Ectodermal cell (in vitro differentiated cells): ENCODE measurements around the gene PLXNC1.
A peak's percentile ranks its signal among the peaks of the same experiment; 100 is the strongest.

Experiments used
- H3K27ac ChIP-seq: 2 replicates; pipeline ENCODE4 v1.7.0; 2013; ENCODE audit warnings: mild to moderate bottlenecking, low read depth, low read length; ENCODE audit not compliant: insufficient read depth, poor library complexity, severe bottlenecking
- H3K27me3 ChIP-seq: 2 replicates; pipeline ENCODE4 v1.7.0; 2013; ENCODE audit warnings: mild to moderate bottlenecking, low read length; ENCODE audit not compliant: insufficient read depth, control insufficient read depth, poor library complexity, severe bottlenecking
- H3K36me3 ChIP-seq: one replicate; pipeline ENCODE4 v1.7.0; 2013; ENCODE audit warnings: low read length; ENCODE audit not compliant: control insufficient read depth, insufficient read depth
- H3K4me1 ChIP-seq: one replicate; pipeline ENCODE4 v1.7.0; 2013; ENCODE audit warnings: low read length; ENCODE audit not compliant: control insufficient read depth, insufficient read depth
- H3K4me3 ChIP-seq: 2 replicates; pipeline ENCODE4 v1.7.0; 2013; ENCODE audit warnings: low read depth, low read length, control low read depth; ENCODE audit not compliant: insufficient read depth
- H3K9me3 ChIP-seq: 2 replicates; pipeline ENCODE4 v1.7.0; 2013; ENCODE audit warnings: mild to moderate bottlenecking, low read length, moderate library complexity; ENCODE audit not compliant: control insufficient read depth
- WGBS, 2 experiments: methylation state at CpG; one replicate each; pipeline ENCODE4 v1.1.7; 2013; ENCODE audit warnings: missing lambda C conversion rate in 2 of 2; 5-methylcytosine and 5-hydroxymethylcytosine counted together

The PLXNC1 gene

GRCh38 chr12:94157181-94157580, 8.8 kb downstream of the PLXNC1 start:
- WGBS, 2 experiments, result 89 to 90% methylated on average over 3 of the region's 3 CpGs
- Histone ChIP-seq H3K27me3 (peaks cover 9% of the 10 kb centered on the region), H3K27ac (no peak overlapping the region)

DNA sequence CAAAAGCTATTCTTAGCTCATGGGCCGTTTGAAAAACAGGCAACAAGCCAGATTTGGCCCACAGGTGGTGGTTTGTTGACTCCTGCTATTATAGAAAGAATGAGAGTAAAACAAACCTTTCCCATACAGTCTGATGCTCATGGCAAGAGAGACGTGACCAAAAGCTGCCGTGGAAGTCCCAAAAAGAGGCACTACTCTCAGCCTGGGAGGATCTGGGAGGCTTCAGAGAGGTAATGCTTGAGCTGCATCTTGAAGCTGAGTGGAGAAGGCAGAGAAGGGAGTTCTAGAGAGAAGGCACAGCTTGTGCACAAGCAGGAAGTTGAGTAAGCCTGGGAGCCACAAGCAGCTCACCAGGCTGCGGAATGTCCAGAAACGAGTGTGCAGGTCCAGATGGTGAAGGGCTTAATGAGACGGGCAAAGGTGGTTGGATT, 9.6 kb downstream of the PLXNC1 start:
- WGBS, 2 experiments, result 83 to 91% methylated on average over 5 to 6 of the region's 6 CpGs
- Histone ChIP-seq H3K36me3 (no peaks in the 10 kb centered on the region), H3K4me3 (no peak overlapping the region), H3K27ac (no peak overlapping the region), H3K4me1 (no peaks in the 10 kb centered on the region), H3K27me3 (peaks cover 4% of the 10 kb centered on the region), H3K9me3 (no peaks in the 10 kb centered on the region)

More at GRCh38 chr12:94157181-94157580, 8.8 kb downstream of the PLXNC1 start:
- peaks cover 2% of the 10 kb centered on the region for H3K4me1 ChIP-seq
- no peaks in the 10 kb centered on the region for H3K36me3 ChIP-seq
- no peaks in the 10 kb centered on the region for H3K9me3 ChIP-seq
- H3K4me3 ChIP-seq, result no peak overlapping the region

DNA sequence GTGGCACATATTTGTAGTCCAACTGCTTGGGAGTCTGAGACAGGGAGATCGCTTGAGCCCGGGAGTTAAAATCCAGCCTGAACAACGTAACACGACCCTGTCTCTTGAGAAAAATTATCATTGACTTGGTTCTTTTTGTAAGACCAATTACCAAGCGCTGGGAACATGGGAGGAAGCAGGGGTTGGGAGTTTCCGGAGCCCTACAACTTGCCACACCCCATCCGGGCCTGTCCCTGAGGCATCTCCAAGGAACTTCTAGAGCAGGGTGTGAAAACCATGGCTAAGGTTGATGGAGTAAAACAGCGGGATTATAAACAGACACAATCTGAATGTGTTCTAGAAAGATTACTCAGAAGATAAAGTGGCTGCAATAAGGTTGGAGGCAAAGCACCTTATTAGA, 10.3 kb downstream of the PLXNC1 start:
- no peaks in the 10 kb centered on the region for H3K9me3 ChIP-seq
- H3K4me1 ChIP-seq, result no peaks in the 10 kb centered on the region
- H3K4me3 ChIP-seq, result no peak overlapping the region
- peaks cover 4% of the 10 kb centered on the region for H3K27me3 ChIP-seq
- WGBS, 2 experiments, result 96 to 97% methylated on average over 8 of the region's 8 CpGs
- H3K36me3 ChIP-seq, result no peaks in the 10 kb centered on the region
- no peak overlapping the region for H3K27ac ChIP-seq

GRCh38 chr12:94162108-94162507, 13.7 kb downstream of the PLXNC1 start:
- 92 to 96% methylated on average over 3 of the region's 3 CpGs for WGBS, 2 experiments
- H3K27me3 ChIP-seq, result peaks cover 7% of the 10 kb centered on the region
- H3K27ac ChIP-seq, result no peak overlapping the region
- H3K36me3 ChIP-seq, result no peaks in the 10 kb centered on the region
- no peaks in the 10 kb centered on the region for H3K9me3 ChIP-seq
- no peak overlapping the region for H3K4me3 ChIP-seq
- peaks cover 15% of the 10 kb centered on the region for H3K4me1 ChIP-seq

- WGBS, 2 experiments, result 95 to 98% methylated on average over 2 of the region's 2 CpGs
- no peak overlapping the region for H3K27ac ChIP-seq
Observed at GRCh38 chr12:94163850-94164249, 15.5 kb downstream of the PLXNC1 start.

DNA sequence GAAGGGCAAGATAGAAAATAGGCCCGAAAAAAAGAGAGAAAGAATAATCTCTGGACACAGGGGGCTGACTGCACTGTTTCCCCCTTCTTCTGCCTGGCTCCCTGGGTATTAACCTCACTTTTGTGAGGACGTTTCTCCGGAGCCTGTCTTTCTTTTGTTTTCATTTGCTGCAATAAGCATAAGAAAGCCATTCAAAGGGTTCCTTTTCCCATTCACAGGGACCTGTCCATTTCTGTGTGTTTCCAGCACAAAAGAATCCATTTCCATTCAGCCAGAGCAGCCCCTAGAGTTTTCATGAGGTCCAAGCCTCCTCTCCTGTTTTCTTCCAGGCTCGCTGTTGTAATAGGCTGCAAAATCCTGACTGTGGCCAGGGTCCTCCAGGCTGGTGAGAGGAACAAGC, 16.8 kb downstream of the PLXNC1 start:
- 6% methylated on average over 4 of the region's 4 CpGs for WGBS, 2 experiments

More at GRCh38 chr12:94163850-94164249, 15.5 kb downstream of the PLXNC1 start:
- no peak overlapping the region for H3K4me3 ChIP-seq
- H3K9me3 ChIP-seq, result no peaks in the 10 kb centered on the region
- H3K4me1 ChIP-seq, result peaks cover 15% of the 10 kb centered on the region
- peaks cover 24% of the 10 kb centered on the region for H3K27me3 ChIP-seq
- H3K36me3 ChIP-seq, result no peaks in the 10 kb centered on the region

DNA sequence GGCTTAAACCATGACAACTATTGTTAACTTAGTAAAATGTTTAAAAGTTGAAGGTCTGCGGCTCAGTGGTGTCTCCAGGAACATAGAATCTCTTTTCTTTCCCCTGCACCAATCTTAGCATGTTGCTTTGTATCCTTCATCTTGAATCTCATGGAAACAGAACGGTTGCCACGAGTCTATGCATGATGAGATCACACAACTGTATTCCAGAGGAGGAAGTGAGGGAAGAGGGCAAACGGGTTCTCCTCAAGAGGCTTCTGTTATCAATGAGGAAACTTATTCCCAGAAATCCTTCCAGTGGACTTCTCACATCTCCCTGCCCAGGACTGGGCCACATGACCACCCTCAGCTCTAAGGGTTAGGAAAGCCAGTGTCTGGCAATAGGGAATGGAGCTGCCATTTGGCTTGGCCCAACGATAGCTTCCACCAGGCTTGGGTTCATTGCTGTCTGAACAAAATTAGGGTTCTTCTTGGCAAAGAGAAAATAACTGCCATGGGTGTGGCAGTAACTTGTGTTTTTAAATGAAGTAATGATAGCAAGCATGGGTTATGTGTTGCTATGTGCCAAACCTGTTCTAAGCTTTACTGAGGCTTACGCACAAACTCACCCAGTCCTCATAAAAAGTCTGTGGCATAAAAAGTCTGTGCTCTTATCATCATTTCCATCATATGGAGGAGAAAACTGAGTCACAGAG, 17.4 kb downstream of the PLXNC1 start:
- Histone ChIP-seq H3K27me3 (peaks cover 44% of the 10 kb centered on the region), H3K4me3 (no peak overlapping the region), H3K27ac (peak overlapping the region; percentile 69), H3K36me3 (no peaks in the 10 kb centered on the region), H3K4me1 (peaks cover 15% of the 10 kb centered on the region), H3K9me3 (no peaks in the 10 kb centered on the region)
- 80 to 90% methylated on average over 6 of the region's 6 CpGs for WGBS, 2 experiments

More for the DNA sequence above, 16.8 kb downstream of the PLXNC1 start:
- Histone ChIP-seq H3K27ac (peak overlapping the region; percentile 69), H3K27me3 (peaks cover 37% of the 10 kb centered on the region), H3K4me3 (peak overlapping the region; percentile 10), H3K36me3 (no peaks in the 10 kb centered on the region), H3K9me3 (no peaks in the 10 kb centered on the region), H3K4me1 (peaks cover 15% of the 10 kb centered on the region)

- Histone ChIP-seq H3K4me3 (no peak overlapping the region), H3K27ac (no peak overlapping the region), H3K27me3 (peaks cover 54% of the 10 kb centered on the region), H3K36me3 (no peaks in the 10 kb centered on the region), H3K4me1 (peaks cover 15% of the 10 kb centered on the region), H3K9me3 (no peaks in the 10 kb centered on the region)
- 95% methylated on average over 8 of the region's 8 CpGs for WGBS, 2 experiments
Observed at GRCh38 chr12:94167071-94167755, 18.8 kb downstream of the PLXNC1 start.

DNA sequence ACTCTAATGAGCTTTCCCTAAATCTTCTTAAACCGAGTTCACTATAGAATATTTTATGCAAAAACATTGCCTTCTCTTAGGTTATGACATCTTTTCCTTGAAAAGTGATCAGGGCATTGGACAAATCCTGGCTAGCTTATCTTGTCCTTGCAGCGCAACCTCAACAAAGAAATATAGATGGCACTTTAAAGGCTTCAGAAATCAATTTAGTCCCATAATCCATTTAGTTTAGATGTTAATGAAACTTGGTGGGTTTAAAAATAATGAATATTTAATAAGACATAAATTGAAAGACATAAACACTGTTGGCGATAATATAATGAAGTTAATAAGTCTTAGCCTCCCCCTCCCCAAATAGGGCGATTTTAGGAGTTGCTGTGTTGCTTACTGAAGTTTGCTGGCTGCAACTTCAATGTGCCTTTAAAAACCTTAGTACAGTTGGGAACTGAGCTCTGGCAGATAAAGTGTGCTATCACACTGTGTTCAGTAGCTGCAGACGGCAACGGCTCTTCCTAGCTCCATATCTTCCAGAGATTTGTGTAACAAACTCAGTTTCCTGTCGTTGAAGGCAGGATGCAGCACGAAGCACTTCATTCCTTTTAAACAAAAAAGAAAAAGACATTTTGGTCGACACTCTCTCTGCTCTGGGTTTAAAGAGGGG, 19.5 kb downstream of the PLXNC1 start:
- Histone ChIP-seq H3K4me1 (peaks cover 15% of the 10 kb centered on the region), H3K9me3 (no peaks in the 10 kb centered on the region), H3K36me3 (no peaks in the 10 kb centered on the region), H3K27me3 (peaks cover 58% of the 10 kb centered on the region), H3K27ac (no peak overlapping the region), H3K4me3 (no peak overlapping the region)
- WGBS, 2 experiments, result 59 to 66% methylated on average over 8 to 9 of the region's 9 CpGs

DNA sequence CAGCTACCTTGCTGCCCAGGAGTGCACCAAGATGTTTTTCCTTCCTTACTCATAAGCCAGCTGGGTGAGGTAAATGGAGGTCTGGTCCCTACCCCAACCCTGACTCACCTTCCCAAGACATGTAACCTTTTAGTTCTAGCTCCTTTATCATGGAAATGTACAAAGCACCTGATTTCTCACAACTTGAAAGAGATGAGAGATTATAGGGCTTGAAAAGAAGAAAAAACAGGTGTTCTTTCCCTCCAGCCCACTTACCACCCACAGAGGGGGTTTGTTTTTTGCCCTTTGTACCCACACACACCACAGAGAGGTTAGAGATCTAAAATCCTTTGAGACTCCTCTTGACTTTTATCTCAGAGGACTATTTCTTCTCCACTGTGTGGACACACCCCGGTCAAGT, 21.1 kb downstream of the PLXNC1 start:
- Histone ChIP-seq H3K27me3 (peaks cover 74% of the 10 kb centered on the region), H3K4me3 (no peak overlapping the region), H3K36me3 (no peaks in the 10 kb centered on the region), H3K27ac (no peak overlapping the region), H3K4me1 (peaks cover 11% of the 10 kb centered on the region), H3K9me3 (no peaks in the 10 kb centered on the region)
- 65 to 67% methylated on average over 1 of the region's 1 CpG for WGBS, 2 experiments
